ENCODE measurements around the gene HSD17B4.
A peak's percentile ranks its signal among the peaks of the same experiment; 100 is the strongest.
"Not testable (repeated sequence)": the region's sequence is repeated elsewhere in the genome, so short reads cannot be mapped to it uniquely, and the experiment has no call there.

Gene HSD17B4, protein sequence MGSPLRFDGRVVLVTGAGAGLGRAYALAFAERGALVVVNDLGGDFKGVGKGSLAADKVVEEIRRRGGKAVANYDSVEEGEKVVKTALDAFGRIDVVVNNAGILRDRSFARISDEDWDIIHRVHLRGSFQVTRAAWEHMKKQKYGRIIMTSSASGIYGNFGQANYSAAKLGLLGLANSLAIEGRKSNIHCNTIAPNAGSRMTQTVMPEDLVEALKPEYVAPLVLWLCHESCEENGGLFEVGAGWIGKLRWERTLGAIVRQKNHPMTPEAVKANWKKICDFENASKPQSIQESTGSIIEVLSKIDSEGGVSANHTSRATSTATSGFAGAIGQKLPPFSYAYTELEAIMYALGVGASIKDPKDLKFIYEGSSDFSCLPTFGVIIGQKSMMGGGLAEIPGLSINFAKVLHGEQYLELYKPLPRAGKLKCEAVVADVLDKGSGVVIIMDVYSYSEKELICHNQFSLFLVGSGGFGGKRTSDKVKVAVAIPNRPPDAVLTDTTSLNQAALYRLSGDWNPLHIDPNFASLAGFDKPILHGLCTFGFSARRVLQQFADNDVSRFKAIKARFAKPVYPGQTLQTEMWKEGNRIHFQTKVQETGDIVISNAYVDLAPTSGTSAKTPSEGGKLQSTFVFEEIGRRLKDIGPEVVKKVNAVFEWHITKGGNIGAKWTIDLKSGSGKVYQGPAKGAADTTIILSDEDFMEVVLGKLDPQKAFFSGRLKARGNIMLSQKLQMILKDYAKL

DNA sequence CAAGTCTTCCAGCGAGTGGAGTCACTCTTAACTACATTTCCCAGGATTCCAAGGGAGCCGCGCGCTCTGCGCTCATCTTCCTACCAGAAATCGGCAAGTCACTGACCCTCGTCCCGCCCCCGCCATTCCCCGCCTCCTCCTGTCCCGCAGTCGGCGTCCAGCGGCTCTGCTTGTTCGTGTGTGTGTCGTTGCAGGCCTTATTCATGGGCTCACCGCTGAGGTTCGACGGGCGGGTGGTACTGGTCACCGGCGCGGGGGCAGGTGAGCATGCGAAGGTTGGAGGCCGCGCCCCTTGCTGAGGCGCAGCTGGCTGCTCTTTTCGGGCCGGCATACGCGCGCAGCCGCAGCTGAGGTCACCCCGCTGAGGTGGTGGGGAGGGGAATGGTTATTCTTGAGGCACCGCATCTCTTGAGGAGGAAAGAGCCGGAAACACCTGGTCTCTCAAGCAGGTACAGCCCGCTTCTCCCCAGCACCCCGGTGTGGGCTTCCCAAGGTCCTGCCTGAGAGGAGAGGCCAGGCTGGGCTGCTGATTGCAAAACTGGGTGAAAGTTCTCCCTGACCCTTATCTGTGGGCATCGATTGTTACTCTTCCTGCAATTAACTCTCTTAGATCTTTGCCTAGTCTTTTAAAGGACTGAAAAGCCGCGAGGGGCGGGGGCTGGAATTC, at the start of gene HSD17B4:
Gene HSD17B4, plus strand, starts transcription at position 125 of the 667 bp plus-strand sequence. Its CDS starts 79 bp downstream, at position 204.
- DNase-seq, result peak; percentile 75 to 83

DNA sequence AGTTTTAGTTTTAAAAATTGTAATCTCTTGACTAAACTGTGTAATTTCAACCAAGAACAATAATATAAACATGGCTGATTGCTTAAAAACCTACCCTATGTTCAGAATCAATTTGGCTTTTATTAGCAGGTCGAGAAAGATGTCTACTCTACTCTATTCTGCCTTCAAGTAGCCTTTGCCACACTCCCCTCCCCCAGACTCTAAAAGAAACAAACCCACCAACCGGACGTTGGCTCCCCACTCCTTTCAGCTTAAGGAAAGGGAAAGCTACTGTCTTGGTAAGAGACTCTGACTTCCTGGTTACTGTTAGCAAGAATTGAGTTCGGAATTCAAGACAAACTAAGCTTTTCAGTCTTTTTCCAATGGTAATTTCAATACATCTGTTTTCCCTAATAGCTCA, 49.7 kb upstream of the HSD17B4 start:
- no peak for DNase-seq

DNA sequence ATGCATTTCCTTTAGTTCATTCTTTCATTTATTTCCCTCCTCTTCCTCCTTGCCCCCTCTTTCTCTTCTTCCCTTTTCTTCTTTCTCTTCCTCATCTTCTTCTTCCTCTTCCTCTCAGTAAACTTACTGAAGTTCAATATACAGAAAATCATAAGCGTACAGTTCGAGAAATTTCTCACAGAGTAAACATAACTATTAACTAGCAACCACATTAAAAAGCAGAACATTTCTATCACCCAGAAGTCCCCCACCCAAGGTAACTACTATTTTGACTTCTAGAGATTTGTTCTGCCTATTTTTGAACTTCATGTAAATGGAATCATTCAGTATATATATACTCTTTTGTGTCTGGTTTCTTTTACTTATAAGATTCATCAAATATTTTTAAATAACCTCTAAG, 48.3 kb upstream of the HSD17B4 start:
- no peak for DNase-seq

DNA sequence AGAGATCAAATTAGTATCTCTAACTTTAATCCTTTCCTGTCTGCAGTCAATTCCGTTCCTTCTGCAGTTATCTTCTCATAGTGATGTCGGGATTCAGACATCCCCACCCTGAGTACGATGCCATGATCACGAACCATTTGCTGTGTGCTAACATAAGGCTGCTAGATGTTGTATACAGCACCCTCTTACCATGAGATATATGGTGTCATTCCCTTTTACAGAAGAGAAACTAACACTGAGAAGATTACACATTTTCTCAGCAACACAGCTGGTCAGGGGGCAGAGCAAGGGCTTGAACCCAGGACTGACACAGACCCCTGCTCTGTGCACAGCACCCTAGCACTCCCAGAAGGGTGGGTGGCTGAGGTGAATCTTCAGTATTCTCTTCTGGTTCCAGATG, 46.9 kb upstream of the HSD17B4 start:
- DNase-seq, result no peak

DNA sequence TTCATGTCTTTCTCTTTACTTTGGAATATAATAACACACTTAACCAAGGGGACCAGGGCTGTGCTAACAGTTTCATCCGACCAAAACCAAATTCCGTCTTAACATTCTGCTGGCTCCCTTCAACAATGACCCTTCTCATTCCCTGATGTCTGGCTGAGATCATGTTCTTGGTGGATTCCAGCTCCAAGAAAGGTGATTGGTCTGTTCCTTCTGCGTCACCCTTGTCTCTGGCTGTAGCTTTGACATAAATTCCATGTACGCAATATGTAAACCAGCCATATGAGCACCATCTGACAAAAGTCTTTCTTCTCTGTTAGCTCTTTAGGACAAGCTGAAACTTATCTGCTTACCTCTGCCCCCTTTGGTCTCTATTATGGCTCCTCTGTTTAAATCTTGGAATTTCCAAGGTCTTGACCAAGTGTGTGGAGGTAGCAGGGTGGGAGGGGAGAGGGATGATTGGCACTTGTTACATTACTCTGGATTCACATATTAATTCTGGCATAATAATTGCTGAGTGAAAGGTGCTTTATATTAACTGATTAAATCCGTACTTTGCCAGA, 45.7 kb upstream of the HSD17B4 start:
- no peak for DNase-seq

DNA sequence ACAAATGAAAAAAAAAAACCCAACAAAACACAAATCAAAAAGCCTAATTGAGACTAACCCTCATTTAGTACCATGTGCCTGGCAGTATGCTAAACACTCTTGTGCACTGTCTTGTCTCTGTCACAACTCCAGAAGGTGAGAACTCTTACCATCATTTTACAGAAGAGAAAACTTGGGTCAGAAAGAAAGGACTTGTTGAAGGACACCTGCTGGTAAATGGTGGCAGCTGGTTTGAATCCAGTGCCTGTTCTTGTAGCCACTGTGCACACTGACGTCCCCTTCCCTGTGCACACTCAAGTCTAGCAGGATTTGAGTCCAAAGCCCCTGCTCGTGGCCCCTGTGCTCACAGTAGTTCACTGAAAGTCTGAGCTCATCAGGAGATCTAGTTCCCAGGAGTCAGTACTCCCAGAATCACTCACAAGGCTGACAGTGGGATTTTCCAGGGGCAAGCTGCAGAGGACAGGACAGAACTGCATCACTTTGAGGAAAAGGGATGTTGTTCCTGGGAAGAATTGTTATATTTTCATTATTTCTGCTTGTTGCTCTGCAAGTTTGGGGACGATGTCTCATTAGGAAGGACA, 43.0 kb upstream of the HSD17B4 start:
- no peak for DNase-seq

DNA sequence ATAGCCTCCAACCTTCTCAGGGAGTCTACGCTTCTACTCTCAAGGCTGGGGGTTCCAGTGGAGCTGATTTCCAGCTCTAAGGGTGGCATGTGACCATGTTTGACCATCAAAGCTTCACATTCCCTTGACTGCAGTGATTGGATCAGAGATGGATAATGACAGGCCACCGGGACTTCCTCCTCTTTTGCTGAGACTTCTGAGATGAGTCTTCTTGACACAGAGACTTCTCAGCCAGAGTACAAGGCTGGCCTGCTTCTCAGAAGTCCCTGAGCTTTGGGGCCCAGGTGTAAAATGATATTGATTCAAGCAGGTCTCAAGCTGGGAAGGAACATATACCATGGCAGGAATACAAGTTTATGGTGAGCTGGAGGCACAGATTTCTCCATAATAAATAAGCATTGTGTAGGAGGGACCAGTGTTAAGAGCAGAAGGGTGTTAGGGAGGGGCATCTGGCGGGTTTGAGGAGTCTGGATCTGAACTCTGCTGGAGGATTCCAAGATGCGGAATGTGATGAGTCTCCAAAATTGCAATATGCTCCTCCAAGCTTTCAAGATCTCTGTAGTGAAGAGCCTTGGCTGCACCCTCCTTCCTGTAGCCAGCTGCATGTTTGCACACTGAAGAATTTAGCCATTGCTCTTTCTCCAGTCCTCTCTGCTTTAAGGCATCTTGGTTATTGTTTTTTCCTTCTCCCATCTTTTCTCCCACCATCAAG, 41.7 kb upstream of the HSD17B4 start:
- no peak for DNase-seq

DNA sequence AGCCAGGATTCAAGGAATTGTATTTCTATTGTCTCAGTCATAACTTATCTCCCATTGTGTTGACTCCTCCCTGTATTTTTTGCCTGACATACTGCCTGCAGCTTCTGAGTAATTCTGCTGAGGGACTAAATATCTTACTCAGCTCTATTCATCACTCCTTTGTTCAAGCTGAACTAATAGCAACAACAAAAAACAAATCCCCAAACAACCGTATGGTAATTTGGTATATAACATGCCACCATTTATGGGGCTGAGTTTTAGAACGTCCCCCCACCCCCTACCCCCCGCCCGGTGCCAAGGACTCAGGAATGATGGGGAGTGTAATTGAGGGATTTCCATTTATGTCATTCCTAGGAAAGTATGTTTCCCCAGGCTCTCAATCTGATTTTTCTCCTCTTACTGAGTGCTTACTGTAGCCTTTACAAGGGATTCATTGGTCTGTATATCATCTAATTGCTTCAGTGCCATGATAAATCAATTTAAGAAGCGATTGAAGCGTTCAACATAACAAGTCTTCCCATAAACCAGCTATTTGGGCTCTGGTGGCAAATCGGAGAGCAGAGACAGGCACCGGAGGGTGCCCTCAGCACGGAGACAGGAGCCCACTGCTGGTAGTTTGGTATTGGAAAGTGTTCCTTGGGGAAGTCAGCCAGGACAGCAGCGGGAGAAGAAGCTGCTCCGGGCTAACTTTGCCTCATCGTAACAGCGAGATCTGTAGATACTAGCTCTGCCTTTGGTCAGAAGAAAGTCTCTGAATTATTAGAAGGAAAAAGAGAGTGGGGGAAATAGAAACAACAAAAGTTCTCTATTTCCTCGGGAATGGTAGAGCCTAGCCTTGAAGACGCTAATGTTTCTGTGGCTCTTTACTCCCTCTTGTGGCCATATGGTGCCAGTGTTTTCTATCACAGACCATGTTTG, 40.7 kb upstream of the HSD17B4 start:
- DNase-seq, result peak in 1 of 2 experiments; percentile 48

DNA sequence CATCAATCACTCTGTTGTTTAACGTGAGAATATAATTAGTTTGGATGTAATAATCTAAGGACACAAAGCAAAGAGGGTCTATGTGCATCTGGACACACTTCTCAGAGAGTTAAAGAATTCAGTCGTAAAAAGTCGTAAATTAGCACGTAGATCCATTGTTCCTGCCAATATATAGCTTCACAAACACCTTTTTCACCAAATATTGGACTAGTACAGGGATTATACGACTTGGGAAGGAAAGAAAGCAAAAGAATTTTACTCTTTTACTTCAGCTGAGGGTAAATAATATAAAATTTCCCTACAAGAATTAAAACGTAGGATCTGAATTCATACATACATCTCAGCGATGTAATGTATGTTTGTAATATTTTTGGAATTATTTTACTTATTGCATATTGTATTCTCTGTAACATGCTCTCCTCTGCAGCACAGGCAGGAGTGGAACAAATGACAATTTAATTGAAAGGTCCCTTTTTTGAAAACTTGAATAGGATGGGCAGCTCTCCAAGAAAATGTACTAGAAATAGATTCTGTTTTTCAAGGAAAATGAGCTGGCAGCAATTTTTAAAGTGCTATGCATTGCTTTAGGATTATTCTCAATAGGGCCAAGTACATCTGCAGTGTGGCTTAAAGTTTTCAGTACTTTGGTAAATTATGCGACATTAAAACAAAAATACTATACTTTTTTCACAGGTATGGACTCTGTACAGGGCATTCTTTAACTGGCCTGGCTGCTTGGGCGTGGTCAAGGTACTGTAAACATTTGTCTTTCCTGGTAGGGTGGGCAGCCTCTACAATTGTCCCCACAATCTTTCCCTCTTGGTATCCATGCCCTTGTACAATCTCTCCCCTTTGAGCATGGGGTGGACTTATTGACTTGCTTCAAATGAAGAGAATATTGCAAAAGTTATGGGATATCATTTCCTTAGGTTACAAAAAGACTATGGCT, 39.7 kb upstream of the HSD17B4 start:
- no peak for DNase-seq

DNA sequence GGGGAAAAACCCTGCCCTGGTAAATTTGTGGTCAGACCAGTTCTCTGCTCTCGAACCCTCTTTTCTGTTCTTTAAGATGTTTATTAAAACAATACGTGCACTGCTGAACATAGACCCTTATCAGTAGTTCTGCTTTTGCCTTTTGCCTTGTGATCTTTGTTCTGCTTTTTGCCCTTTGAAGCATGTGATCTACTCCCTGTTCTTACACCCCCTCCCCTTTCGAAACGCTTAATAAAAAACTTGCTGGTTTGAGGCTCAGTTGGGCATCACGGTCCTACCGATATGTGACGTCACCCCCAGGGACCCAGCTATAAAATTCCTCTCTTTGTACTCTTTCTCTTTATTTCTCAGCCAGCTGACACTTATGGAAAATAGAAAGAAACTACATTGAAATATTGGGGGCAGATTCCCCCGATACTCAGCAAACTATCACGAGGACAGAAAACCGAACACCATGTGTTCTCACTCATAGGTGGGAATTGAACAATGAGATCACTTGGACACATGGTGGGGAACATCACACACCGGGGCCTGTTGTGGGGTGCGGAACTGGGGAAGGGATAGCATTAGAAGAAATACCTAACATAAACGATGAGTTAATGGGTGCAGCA, 38.1 kb upstream of the HSD17B4 start:
- DNase-seq, result not testable (repeated sequence)

DNA sequence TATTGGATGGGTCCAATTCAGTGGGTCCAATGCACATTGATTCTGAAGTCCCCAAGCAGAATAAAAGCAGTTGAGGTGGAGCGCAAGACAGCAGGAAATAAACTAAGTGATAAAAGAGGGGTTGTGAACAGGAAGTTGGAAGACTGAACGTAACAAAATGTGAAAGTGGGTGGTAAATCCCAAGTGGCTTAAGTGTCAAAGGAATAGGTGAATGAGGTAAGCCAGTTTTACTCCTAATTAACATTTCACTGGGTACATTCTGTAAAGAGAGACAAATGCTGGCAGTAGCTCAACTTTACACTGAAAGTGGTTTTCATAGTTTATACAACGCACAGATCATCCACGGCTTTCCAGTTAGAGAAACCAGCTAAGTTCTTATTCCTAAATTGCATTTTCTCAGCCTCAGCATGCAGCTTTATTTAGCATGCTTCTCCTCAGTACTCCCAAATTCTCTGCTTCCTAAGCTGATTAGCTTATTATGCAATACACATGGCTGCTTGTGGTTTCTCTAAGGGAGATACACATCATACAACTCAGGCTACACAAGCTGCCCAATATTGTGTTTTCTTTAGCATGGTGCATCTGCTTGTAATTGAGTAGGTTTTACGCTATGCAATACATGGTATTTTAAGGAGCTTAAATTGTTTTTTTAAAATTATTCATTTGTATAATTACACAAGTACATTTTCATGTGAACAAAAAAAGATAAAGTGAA, 34.2 kb upstream of the HSD17B4 start:
- DNase-seq, result no peak

DNA sequence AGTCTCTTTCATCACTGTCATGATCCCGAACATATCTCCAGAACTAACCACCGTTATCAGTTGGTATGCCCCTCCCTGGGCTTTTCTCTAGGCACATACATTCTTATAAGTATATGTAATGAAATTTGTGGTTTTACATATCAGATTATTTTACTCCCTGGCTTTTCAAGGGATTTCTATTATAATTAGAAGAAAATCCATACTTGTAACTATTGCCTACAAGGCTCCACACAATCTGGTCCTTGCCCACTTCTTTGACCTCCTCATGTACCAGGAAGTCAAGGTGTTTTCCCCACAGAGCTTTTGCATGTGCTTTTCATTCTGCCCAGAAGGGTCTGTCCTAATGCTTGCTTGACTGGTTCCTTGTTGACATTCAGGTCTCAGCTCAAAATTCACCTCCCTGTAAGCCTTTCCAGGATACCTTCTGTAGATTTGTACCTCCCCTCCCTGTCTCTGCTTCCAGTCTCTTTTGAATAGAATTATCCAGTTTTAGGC, 33.6 kb upstream of the HSD17B4 start:
- no peak for DNase-seq

DNA sequence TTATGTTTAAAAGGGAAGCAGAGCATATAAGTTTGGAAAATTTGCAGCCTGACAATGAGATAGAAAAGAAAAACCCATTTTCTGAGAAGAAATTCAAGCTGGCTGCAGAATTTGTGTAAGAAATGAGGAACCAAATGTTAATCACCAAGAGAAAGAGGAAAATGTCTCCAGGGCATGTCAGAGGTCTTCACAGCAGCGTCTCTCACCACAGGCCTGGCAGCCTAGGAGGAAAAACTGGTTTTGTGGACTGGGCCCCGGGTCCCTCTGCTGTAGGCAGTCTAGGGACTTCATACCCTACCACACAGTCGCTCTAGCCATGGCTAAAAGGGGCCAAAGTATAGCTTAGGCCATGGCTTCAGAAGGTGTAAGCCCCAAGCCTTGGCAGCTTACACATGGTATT, 32.1 kb upstream of the HSD17B4 start:
- no peak for DNase-seq

DNA sequence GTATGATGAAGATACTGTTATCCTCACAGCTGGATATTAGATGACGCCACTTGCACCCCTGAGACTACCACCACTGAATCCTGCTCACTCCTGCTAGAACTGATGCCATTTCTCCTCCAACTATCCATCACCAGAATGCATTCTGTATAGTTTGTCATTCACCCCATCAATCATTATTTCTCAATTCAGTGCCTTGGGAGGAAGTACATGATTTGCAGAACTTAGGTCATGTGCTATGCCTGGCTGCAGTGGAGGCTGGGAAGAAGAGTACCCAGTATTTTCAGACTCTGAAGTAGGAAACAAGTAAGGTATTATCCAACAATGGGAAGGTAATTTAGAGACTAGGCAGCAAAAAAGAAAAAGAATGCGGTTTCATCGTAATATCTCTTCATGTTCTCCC, 26.2 kb upstream of the HSD17B4 start:
- DNase-seq, result no peak

DNA sequence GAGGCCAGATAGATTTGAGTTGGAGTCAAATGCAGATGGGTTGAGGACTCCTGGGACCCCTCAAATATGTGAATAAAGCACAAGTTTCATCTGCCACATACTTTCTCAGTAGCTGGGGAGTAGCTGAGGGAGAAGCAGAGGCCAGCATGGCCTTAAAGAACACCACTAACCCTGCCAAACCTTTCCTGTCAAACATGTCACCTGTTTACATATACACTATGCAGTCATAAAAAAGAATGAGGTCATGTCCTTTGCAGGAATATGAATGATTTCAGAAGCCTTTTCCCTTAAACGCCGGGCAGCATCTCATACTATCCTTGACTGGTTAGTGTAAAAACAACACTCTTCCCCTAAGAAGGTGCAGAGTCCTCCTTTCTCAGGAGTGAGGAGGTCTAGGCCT, 25.2 kb upstream of the HSD17B4 start:
- no peak for DNase-seq

DNA sequence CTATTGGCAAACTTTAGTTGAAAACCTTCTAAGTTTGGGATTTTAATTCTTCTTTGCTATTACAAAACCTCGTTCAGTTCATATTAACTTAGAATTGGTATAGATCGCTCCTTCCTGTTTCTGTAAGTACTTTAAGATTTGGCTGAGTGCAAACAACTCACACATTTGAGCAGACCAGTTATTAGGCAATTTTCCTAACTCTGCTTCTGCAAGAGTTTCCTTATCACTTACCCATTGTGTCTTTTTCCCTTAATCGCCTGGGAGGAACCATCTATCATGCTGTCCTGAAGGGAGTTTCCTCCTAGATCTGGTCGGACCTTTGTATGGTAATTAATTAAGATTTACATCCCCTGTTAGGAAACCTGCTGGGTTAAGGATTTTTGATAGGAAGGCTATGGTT, 24.7 kb upstream of the HSD17B4 start:
- not testable (repeated sequence) for DNase-seq

DNA sequence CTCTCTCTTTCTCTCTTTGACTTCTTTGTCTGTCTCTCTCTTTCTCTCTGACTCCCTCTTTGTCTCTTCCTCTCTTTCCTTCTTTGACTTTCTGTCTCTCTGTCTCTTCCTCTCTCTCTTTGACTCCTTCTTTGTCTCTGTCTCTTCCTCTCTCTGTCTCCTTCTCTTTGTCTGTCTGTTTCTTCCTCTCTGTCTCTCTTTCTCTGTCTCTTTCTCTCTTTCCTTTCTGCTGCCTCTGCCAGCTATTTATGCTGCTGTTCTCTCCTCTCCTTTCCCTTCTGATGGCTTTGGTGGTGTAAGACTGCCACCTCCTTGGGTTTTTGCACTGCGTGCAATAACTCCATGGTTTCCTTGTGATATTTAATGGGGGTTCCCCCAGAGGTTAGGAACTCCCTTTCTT, 24.1 kb upstream of the HSD17B4 start:
- not testable (repeated sequence) for DNase-seq

DNA sequence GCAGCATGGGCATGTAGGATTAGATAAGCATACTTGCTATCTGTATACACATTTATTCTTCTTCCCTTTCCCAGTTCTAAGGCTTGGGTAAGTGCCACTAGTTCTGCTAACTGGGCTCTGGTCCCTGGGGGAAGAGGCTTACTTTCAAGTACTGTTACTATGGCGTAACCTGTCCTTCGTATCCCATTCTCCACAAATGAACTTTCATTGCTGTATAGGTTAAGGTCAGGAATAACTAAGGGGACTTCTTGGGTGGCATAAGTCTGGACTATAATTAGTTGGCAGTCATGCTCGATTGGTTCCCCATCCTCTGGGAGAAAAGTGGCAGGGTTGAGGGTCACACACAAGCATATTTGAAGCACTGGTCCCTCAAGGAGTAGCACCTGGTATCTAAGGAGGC, 23.7 kb upstream of the HSD17B4 start:
- DNase-seq, result not testable (repeated sequence)
